ENCODE measurements around the gene RNF145. TPM values are rescaled to one million over a fixed set of nuclear protein-coding genes. Genes with fewer than 3 reads are reported as not detected.
"Not testable (repeated sequence)": the region's sequence is repeated elsewhere in the genome, so short reads cannot be mapped to it uniquely, and the experiment has no call there.

Gene RNF145
- total and polyA plus RNA-seq, 2 of the 13 experiments (the other 11 are each of a cell fraction or from before 2014, with no cell fraction given), result 24.6 TPM

DNA sequence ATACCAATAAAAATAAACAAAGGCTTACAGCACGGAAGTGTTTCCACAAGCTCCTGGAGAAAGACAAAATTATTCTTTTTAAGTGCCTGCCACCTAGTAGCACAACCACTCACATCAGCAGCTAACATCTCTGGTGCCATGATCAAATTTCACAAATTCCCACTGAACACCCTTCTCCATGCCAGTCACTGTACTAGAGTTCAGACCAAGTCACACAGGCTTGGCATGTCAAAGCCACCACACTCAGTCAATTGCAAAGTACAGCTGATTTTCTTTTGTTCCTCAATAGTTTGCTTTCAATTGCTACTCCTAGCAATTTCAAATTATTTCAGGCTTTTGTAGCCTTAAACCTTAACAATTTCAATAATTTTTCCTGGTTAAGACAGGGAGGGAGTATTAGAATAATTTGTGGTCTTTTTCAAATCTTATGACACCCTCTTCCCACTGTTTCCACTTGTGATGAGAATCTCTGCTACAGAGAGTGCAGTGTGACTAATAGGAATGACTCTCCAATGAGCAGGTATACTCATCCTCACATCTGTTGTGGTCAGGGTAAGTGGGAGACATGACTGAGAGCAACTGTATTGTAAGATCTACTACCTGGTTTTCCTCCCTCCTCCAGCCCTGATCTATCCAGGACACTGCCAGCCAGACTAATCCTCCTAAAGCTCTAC is 46.2 kb downstream of the RNF145 start (continued):
- TF ChIP-seq, protein P1, sequence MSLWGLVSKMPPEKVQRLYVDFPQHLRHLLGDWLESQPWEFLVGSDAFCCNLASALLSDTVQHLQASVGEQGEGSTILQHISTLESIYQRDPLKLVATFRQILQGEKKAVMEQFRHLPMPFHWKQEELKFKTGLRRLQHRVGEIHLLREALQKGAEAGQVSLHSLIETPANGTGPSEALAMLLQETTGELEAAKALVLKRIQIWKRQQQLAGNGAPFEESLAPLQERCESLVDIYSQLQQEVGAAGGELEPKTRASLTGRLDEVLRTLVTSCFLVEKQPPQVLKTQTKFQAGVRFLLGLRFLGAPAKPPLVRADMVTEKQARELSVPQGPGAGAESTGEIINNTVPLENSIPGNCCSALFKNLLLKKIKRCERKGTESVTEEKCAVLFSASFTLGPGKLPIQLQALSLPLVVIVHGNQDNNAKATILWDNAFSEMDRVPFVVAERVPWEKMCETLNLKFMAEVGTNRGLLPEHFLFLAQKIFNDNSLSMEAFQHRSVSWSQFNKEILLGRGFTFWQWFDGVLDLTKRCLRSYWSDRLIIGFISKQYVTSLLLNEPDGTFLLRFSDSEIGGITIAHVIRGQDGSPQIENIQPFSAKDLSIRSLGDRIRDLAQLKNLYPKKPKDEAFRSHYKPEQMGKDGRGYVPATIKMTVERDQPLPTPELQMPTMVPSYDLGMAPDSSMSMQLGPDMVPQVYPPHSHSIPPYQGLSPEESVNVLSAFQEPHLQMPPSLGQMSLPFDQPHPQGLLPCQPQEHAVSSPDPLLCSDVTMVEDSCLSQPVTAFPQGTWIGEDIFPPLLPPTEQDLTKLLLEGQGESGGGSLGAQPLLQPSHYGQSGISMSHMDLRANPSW (CRISPR knock-in tag; IDR thresholded peaks at IDR 0.05; ENCODE audit: borderline replicate concordance), result no peak
- TF ChIP-seq ZSCAN25 (CRISPR knock-in tag; IDR thresholded peaks at IDR 0.05) (no peak), NCOR1 (IDR thresholded peaks at IDR 0.05; ENCODE audit: borderline replicate concordance, low read length) (no peak), FOXA3 (CRISPR knock-in tag; IDR thresholded peaks at IDR 0.05) (no peak), SAP130 (CRISPR knock-in tag; IDR thresholded peaks at IDR 0.05; ENCODE audit: low read depth) (no peak), HNRNPL (IDR thresholded peaks at IDR 0.05; ENCODE audit: low read depth, low read length) (no peak)

DNA sequence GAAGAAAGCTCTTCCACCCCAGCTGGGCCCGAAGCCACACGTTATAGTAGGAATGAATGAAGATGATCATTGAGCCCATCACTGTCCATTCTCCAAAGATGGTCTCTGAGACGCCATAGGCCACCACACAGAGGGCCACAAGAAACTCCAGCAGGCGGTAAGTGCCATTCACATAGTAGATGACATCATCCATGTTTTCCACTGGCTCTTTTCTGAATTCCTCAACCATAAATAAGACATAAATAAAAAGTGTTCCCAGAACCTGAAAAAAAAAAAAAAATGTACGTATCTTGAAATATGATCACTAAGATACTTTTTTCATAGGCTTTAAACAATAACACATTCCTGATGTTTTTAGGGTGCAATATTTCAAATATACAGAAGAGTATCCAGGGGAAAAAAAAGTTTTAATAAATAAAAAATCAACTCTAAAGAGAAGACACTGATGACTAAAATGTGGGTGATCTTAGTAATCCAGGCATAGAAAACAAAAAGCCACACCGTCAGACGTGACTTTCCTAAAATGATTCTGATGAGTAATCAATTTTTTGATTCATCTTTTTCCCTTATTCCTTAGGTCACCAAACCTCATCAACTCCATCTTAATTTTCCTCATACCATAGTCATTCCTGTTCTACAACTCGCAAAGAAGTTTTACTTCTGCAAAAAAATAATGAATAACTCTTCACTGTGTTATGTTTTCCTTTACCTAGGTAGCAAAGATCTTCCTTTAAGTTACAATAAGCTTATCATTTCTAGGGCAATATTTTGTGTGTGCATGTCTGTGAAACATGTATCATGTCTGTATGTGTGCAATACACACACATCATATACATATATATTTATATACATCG is 47.8 kb downstream of the RNF145 start:
- in situ Hi-C loops (cut with HindIII; ENCODE audit: extremely low pct_ligation_motif_present, low pct_unique_long_range_greater_than_20kb), result no loop called here

DNA sequence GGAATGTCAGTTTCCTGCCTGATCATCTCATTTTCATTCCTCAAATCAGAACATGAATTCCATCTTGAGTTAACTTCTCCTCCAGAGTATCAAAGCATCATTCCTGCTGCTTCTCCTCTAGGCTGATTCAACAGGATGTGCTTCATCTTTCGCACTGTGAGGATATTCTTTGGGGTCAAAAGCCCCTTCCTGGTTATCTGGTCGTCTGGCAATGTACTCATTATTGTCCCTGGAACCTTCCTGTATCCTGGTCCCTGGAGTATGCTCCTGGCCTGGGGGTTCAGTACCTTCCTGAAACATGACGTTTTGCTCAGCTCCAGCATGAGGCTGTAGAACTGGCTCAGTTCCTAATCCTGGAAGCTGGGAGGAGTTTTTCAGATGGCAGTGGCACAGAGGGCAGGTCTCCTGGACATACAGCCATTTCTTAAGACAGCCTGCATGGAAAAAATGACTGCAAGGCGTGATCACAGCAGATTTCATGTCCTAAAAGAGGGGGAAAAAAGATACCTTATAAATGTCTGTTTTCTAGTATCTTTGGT is 50.7 kb downstream of the RNF145 start:
- H3K4me2 ChIP-seq (ENCODE audit: low read depth, low read length); H4K20me1 ChIP-seq (ENCODE audit: insufficient read depth, low read length); H3K9me3 ChIP-seq (ENCODE audit: low read length); DNase-seq (ENCODE audit: low spot score); H3K9ac ChIP-seq (ENCODE audit: insufficient read depth, low read depth, low read length); H3K27ac ChIP-seq (ENCODE audit: extremely low read length, insufficient read depth, low read length); H3K27me3 ChIP-seq (ENCODE audit: control insufficient read depth in 1 of 2, insufficient read depth in 2 of 2, low read length in 2 of 2); FAIRE-seq; POLR2A ChIA-PET; BruUV-seq (replicated peaks); H3K4me1 ChIP-seq (ENCODE audit: insufficient read depth, low read length); H3K4me3 ChIP-seq (replicated peaks in 1 of 3; ENCODE audit: insufficient read depth in 1 of 3, low read depth in 2 of 3, low read length in 3 of 3); H3K79me2 ChIP-seq (ENCODE audit: insufficient read depth, low read length); ATAC-seq; H2AFZ ChIP-seq (ENCODE audit: low read length); CTCF ChIA-PET (ENCODE audit: low intra/inter-chr PET ratio, low total read pairs): not testable (repeated sequence)
- peaks cover 6 to 43% of the 10 kb centered on the region in 2 experiments for H3K36me3 ChIP-seq (replicated peaks in 1 of 2; ENCODE audit: control insufficient read depth in 1 of 2, insufficient read depth in 2 of 2, low read length in 2 of 2)
- WGBS (ENCODE audit: low lambda C conversion rate), result 86% methylated on average over 4 of the region's 4 CpGs
- in situ Hi-C loops (cut with HindIII; ENCODE audit: extremely low pct_ligation_motif_present, low pct_unique_long_range_greater_than_20kb) (loop anchor here (5.0 kb wide), 1 partner anchor 159 kb away; no protein-coding TSS in a partner anchor), intact Hi-C loops (cut with micrococcal nuclease; ENCODE audit: unreplicated experiment) (loop anchor here (5.0 kb wide), 2 partner anchors 284 to 829 kb away; no protein-coding TSS in a partner anchor)

More for the DNA sequence above, 47.8 kb downstream of the RNF145 start:
- ChIA-PET CTCF (ENCODE audit: low intra/inter-chr PET ratio, low total read pairs) (no interaction called here), POLR2A (no interaction called here)
- H3K4me1 ChIP-seq (ENCODE audit: insufficient read depth, low read length), result no peaks in the 10 kb centered on the region
- intact Hi-C loops (cut with micrococcal nuclease; ENCODE audit: unreplicated experiment), result no loop called here
- H3K9me3 ChIP-seq (ENCODE audit: low read length), result no peaks in the 10 kb centered on the region
- BruUV-seq (replicated peaks), result no TSS peak
- H4K20me1 ChIP-seq (ENCODE audit: insufficient read depth, low read length), result 0 out of 2 replicates have a peak, but pooled peaks cover 5% of the 10 kb centered on the region
- WGBS (ENCODE audit: low lambda C conversion rate), result 96% methylated on average over 9 of the region's 9 CpGs
- no peak for DNase-seq (ENCODE audit: low spot score)
- TF ChIP-seq, protein P2, sequence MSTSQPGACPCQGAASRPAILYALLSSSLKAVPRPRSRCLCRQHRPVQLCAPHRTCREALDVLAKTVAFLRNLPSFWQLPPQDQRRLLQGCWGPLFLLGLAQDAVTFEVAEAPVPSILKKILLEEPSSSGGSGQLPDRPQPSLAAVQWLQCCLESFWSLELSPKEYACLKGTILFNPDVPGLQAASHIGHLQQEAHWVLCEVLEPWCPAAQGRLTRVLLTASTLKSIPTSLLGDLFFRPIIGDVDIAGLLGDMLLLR (CRISPR knock-in tag; IDR thresholded peaks at IDR 0.05), result no peak
- TF ChIP-seq ATF7 (IDR thresholded peaks at IDR 0.05), result peak; percentile 73
- no peak for TF ChIP-seq ATF7 (CRISPR knock-in tag; IDR thresholded peaks at IDR 0.05)
- TF ChIP-seq MAFF (IDR thresholded peaks at IDR 0.05; ENCODE audit: low read depth, low read length), result peak; percentile 90
- TF ChIP-seq MAFK (conservative IDR thresholded peaks at IDR 0.05 in 1 of 2, IDR thresholded peaks at IDR 0.05 in 1 of 2; ENCODE audit: low read length in 2 of 2), result peak; percentile 83 to 94
- no peak overlapping the region for H2AFZ ChIP-seq (ENCODE audit: low read length)
- no peaks in the 10 kb centered on the region; a peak in 1 of 5 replicates for H3K27me3 ChIP-seq (ENCODE audit: control insufficient read depth in 1 of 2, insufficient read depth in 2 of 2, low read length in 2 of 2)
- no peak overlapping the region for H3K4me2 ChIP-seq (ENCODE audit: low read depth, low read length)
- H3K79me2 ChIP-seq (ENCODE audit: insufficient read depth, low read length), result no peaks in the 10 kb centered on the region
- no peak overlapping the region for H3K27ac ChIP-seq (ENCODE audit: extremely low read length, insufficient read depth, low read length)
- no peak overlapping the region for H3K9ac ChIP-seq (ENCODE audit: insufficient read depth, low read depth, low read length)
- FAIRE-seq, result no peak
- H3K36me3 ChIP-seq (replicated peaks in 1 of 2; ENCODE audit: control insufficient read depth in 1 of 2, insufficient read depth in 2 of 2, low read length in 2 of 2), result peaks cover 4 to 51% of the 10 kb centered on the region in 2 experiments
- H3K4me3 ChIP-seq (replicated peaks in 1 of 3; ENCODE audit: insufficient read depth in 1 of 3, low read depth in 2 of 3, low read length in 3 of 3), result no peak overlapping the region
- ATAC-seq, result no peak

Data from HepG2 (cell line).